ENCODE results near the gene DNAJB6.
A peak's percentile ranks its signal among the peaks of the same experiment; 100 is the strongest.
"Not testable (repeated sequence)": the region's sequence is repeated elsewhere in the genome, so short reads cannot be mapped to it uniquely, and the experiment has no call there.

DNAJB6 gene

DNA sequence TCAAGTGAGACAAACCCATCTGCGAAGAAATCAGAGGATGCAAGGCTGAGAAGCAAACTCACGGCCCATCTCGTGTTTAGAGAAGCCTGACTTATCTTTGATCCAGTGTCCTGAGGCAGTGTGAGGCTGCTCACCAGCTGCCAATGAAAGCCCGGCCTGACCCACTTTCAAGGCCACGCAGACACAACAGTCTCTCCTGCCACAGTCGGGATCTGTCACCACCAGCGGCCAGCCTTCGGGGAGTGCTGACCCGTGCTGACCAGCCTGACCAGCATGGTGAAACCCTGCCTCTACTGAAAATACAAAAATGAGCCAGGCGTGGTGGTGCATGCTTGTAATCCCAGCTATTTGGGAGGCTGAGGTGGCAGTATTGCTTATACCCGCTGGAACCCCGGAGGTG, 7.4 kb upstream of the DNAJB6 start:
- DNase-seq (ENCODE audit: low spot score): no peak

DNA sequence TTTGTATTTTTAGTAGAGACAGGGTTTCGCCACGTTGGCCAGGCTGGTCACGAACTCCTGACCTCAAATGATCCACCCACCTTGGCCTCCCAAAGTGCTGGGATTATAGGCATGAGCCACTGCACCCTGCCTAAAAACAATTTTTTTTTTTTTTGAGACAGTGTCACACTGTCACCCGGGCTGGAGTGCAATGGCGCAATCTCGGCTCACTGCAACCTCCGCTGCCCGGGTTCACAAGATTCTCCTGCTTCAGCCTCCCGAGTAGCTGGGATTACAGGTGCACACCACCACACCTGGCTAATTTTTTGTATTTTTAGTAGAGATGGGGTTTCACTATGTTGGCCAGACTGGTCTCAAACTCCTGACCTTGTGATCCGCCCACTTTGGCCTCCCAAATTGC, 6.2 kb upstream of the DNAJB6 start:
- DNase-seq (ENCODE audit: low spot score): not testable (repeated sequence)

DNA sequence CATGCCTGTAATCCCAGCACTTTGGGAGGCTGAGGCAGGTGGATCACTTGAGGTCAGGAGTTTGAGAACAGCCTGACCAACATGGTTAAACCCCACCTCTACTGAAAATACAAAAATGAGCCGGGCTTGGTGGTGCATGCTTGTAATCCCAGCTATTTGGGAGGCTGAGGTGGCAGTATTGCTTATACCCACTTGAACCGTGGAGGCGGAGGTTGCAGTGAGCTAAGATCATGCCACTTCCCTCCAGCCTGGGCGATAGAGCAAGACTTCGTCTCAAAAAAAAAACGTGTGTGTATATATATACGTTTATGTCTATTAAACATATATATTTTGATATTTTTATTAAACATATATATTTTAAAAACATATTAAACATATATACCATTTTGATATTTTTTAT, 5.8 kb upstream of the DNAJB6 start:
- DNase-seq (ENCODE audit: low spot score): not testable (repeated sequence)

- no peak for DNase-seq (ENCODE audit: low spot score)
Observed at GRCh38 chr7:157335236-157335635, 1.6 kb upstream of the DNAJB6 start.

GRCh38 chr7:157335991-157336382, 817 bp upstream of the DNAJB6 start:
- no peak for DNase-seq (ENCODE audit: low spot score)

DNA sequence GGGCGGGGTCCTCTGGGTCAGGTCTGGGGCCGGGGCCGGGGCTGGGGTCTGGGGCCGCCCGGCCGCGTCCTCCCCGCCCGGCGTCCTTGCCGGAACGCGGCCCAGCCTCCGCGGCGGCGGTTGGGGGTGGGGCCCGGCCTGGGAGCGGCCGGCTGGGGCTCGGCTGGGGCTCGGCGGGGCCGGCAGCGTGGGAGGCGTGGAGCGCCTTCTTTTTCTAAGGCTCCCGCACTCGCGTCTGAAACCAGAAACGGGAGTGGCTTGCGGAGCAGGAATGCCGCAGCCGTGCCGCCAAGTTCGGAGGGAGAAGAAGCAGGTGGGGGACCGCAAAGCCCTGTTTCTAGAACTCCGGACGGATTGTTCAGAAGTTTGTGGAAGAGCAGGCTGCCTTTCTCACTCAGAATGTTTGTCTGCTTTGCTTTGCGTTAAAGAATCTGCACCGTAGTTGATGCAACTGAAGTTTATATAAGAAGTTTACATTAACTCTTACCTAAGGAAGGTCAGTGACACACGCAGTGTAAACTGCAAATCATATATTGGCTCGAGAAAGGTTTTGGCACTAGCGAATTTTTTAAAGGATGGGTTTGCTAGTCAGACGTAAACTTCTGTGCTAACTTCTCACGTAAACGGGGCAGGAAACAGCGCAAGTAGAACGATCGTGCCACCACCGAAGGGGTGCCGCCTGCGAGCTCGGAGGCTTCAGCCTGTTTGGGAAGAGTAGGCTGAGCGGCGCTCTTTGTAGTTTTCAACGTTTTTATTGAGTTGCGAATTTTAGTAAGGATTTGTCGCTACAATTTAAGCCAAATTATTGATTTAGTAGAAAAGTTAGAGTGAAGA, 729 bp downstream of the DNAJB6 start:
- peak; percentile 81 for DNase-seq (ENCODE audit: low spot score)

DNA sequence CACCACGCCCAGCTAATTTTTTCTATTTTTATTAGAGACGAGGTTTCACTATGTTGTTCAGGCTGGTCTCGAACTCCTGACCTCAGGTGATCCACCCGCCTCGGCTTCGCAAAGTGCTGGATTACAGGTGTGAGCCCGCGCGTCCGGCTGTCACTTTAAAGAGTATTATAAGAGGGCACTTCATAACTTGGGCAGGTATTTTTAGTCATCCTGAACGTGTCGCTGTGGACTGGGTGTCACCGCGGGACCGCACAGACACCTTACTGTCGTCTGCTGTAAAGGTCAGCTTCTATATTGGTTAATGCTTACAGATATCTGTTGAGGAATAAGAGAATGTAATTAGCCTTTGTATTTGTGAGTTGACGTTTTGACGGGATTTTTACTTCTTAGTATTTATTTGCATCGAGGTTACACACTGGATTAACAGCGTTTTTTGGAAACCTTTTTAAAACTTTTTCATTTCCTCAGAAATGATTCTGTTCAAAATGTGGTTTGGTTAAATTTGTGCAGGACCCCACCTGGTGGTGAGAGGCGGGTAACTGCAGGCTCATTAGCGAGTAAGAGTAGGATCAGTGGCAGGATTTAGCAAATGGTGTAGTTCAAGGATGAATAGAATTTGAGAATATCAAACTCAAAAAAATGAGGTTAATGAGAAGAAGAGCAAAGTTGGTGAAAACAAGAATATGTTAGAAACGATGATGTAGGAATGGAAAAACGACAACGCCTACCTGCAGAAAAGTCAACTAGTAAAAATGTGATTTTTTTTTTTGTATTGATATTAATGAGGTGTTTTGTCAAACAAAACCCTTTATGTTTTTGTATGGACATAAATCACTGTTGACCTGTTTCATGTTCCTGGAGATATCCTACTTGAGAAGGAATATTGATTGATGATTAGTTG, 3.2 kb downstream of the DNAJB6 start:
- peak; percentile 68 for DNase-seq (ENCODE audit: low spot score)

DNA sequence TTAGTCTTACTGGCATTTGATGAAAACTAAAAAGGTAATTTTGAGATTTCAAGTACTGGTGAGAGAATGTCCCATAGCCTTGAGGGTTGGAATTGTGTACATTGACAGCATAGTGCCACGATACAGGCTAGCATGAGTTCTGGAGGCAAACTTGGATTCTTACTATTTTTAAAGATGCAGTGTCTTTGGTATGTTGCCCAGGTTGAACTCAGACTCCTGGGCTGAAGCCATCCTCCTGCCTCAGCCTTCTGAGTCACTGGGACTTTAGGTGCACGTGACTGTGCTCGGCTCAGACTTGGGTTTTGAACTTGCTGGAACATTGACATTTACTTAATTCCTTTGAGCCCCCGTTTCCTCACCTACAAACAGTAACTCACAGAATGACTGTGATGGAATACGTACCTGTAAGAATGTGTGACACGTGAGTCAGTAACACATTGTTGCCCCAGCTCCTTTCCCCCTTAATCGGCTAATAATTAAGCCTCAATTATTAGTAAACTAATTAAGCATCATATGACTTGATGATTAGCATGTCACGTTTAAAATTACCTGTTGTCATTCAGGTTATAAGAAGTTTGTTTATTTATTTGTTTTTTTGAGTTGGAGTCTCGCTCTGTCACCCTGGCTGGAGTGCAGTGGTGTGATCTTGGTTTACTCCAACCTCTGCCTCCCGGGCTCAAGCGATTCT, 10.6 kb downstream of the DNAJB6 start:
- no peak for DNase-seq (ENCODE audit: low spot score)

DNA sequence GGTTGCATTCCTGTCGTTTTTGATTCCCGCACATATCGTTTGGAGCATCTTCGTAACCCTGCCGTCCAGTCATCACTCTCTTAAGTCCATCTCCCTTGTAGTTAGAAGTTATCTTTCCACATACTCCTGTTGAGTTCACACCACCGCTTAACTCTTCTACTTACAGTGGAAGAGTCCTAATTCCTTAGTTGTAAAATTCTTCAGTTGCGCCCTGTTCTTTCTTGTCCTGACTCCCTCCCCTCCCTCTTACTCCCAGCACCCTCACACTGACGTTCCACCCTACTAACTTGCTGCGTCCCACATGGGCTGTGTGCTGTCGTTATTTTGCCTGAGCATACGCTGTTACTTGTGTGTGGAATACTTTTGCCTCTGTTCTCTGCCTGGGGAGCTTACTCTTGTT, 11.7 kb downstream of the DNAJB6 start:
- DNase-seq (ENCODE audit: low spot score): no peak

DNA sequence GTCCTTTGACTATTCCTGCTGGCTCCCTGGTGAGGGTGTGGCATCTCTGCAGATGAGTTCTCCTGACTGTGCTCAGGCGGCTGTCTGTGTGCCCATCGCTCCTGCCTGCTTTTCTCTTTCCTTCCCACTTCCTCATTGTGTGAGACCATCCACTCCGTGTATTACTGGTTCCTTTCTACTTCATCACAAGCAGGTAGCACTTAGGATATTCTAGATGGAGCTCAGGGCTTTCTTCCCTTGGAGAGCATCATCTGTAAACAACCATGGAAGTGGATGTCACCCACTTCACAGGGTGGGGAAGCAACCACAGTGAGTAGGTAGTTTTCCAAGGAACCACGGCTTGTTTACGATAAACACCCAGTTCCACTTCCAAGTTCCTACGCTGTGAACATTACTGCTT, 15.7 kb downstream of the DNAJB6 start:
- DNase-seq (ENCODE audit: low spot score): no peak

DNA sequence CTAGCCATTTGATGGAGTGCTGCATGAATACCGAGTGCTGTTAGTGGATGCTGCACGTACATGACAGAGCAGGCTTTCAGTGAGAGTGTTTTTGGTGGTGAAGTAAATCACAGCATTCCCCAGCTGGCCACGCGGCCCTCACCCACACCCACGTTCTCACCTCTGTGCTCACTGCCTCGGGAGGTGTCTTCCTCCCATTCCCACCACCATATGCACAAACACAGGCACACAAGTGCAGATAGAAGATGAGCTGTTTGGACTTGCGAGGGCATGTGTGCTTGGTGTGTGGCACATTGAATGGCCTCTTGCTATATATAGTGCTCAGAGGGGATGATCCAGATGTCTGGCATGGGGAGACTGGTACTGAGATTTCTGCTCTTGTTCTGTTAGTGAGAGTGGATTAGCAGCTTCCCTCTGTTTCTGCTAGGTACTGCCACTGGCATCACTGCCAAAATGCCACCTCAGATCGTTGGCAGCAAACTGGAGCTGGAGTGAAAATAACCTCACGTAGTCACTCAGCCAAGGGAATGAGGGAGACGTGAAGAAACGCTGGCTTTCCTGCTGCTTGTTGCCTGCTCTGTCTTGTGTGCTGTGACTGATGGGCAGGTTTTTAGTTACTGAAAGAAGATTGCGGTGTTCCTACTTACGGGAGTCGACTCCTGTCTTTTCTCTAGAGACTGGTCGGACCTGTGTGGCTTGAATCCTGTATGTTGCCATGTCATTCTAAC, 19.1 kb downstream of the DNAJB6 start:
- no peak for DNase-seq (ENCODE audit: low spot score)

DNA sequence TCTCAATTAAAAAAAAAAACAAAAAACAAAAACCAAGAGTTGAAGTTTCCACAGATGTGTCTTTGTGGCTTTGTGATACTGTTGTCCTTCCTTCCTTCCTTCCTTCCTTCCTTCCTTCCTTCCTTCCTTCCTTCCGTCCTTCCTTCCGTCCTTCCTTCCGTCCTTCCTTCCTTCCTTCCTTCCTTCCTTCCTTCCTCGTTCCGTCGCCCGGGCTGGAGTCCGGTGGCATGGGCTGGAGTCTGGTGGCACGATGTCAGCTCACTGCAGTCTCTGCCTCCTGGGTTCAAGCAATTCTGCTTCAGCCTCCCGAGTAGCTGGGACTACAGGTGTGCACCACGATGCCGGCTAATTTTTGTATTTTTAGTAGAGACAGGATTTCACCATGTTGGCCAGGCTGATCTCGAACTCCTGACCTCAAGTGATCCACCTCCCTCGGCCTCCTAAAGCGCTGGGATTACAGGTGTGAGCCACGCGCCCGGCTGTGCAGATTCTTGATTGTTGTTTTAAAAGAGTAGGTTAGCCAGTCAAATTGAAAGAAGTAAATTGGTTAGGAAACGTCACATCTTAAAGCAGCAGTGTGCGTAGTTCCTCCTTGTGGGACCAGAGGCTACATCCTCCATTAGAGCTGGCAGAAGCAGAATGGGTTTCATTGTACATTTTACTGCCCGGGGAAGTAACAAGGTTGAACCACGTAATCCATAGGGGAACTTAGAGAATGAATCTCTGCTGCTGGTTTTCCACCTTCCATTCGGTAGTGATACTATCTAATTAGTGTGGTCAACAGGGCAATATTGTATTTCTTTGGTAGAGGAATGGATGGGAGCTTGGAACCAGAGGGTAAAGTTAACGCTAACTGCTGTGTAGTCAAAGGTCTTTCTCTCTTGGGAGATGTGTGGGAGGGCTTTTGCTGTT, 20.6 kb downstream of the DNAJB6 start:
- DNase-seq (ENCODE audit: low spot score): no peak

GRCh38 chr7:157358041-157358752, 21.4 kb downstream of the DNAJB6 start:
- no peak for DNase-seq (ENCODE audit: low spot score)

DNA sequence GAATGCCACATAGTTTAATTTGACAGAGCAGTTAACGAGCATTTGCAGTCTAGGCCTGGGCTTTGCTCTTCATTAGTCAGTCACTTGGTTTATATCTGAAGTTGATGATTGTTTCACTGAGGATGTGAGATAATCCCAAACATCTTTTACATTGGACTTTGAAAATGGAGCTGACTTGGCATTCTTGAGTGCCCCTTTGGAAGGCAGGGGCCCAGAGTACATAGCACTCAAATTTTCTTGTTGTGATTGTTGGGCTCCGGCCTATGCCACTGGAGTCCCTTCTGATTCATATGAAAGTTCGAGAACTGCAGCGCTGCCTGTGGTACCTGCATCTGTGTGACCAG, 21.9 kb downstream of the DNAJB6 start:
- no peak for DNase-seq (ENCODE audit: low spot score)

DNA sequence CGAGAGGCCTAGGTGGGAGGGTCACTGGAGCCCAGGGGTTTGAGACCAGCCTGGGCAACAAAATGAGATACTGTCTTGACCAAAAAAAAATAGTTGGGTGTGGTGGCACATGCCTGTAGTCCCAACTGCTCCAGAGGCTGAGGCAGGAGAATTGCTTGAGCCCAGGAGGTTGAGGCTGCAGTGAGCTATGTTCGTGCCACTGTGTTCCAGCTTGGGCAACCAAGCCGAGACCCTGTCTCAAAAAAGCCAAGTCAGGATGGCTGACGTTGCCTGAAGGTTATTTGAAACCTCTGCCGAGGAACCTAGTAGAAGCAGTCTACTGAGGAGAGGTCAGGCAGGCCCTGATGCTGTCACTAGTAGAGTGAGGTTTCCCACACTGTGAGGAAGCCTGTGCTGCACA, 22.8 kb downstream of the DNAJB6 start:
- DNase-seq (ENCODE audit: low spot score): no peak

DNA sequence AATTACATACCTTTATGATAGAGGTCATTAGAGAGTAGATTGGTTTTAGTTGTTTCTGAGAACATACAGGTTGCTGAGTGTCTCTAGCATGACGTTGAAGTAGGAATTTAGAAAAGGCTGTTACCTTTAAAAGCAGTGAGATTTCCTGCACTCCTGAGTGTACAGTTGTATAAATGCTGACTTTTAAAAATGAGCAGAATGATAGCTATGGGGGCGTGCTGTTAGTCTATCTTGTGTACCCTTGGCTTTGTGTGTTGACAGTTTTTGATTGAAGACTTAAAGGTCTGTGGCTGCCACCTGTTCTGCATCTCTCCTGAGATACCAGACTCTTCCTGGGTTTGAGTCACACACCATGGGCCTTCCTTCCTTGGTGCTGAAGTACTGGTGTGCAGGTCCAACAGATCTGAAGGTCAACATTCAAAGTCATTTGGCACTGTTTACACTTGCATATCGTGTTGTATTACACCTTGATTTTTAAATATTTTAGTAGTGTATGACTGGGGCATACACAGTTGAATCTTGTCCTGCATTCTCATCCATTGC, 23.8 kb downstream of the DNAJB6 start:
- DNase-seq (ENCODE audit: low spot score): no peak

- no peak for DNase-seq (ENCODE audit: low spot score)
Observed at GRCh38 chr7:157361537-157361936, 24.7 kb downstream of the DNAJB6 start.

DNA sequence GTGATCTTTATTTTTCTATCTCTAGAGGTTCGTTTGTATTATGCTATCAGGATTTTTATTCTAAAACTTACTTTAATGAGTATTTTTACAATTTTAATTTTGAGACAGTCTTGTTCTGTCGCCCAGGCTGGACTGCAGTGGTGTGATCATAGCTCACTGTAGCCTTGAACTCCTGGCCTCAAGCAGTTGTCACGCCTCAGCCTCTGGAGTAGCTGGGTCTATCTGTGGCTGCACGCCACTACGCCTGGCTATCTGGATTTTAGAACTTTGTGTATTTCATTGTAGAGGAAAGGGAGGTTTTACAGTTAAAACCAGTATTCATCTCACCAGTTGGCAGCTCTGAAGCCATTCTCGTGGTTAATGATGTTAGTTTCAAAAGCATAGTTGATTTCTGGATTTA, 25.9 kb downstream of the DNAJB6 start:
- DNase-seq (ENCODE audit: low spot score): no peak

GRCh38 chr7:157366722-157367121, 29.9 kb downstream of the DNAJB6 start:
- no peak for DNase-seq (ENCODE audit: low spot score)

DNA sequence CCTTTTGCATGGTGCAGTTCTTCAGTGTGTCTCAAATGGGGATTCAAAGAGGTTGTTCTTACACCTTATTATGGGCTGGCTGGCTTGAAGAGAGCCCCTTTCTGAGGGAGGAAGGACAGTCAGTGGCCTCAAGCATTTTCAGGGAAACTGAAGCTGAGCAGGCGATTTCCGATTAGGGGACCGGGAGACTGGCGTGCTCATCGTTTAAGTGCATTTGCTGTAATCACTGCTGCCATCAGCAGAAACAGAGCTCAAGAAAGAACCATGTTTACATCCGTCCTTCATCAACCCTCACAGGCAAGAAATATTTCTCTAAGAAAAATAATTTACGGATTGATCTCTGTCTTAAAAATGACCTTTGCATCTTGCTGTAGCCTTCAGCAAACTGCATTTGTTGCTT, 32.2 kb downstream of the DNAJB6 start:
- no peak for DNase-seq (ENCODE audit: low spot score)
